Transverse colon (tissue), 4 donors: Measurements from ENCODE around the gene CENPE. TPM values are rescaled to one million over a fixed set of nuclear protein-coding genes. Genes with fewer than 3 reads are reported as not detected.

Source experiments
- DNase-seq: peaks from one replicate; pipeline ENCODE4 v3.0.0-alpha.2; 2019
- H3K27ac ChIP-seq, 4 donors: fragments of 200-600 bp; sonication (generic); 2 replicates each; pipeline ENCODE4 v1.5.1; 2016 to 2018; ENCODE audit warnings: inconsistent platforms in 4 of 4
- H3K27me3 ChIP-seq: fragments of 200-600 bp; sonication (generic); 2 replicates; pipeline ENCODE4 v1.5.1; 2017; ENCODE audit warnings: inconsistent platforms
- H3K36me3 ChIP-seq, 4 donors: fragments of 200-600 bp; sonication (generic); 2 replicates each; pipeline ENCODE4 v1.5.1; 2017 to 2019; ENCODE audit warnings: inconsistent platforms in 4 of 4
- H3K4me1 ChIP-seq, 4 donors: fragments of 200-600 bp; sonication (generic); 2 replicates each; pipeline ENCODE4 v1.5.1; 2017 to 2020; ENCODE audit warnings: inconsistent platforms in 4 of 4
- H3K4me3 ChIP-seq, 4 donors: fragments of 200-600 bp; sonication (generic); 1 replicate in 1 of 4; 2 replicates in 3 of 4; pipeline versions ENCODE4 v1.5.1 to v1.6.1; 2017 to 2019; ENCODE audit warnings: inconsistent platforms in 4 of 4
- H3K9me3 ChIP-seq, 2 donors: fragments of 200-600 bp; sonication (generic); 2 replicates each; pipeline ENCODE4 v1.5.1; 2017 to 2019; ENCODE audit warnings: inconsistent platforms in 2 of 2
- CTCF ChIP-seq, 5 experiments: fragments of 200-600 bp in 3 of 5; fragments of 450-650 bp in 2 of 5; sonication (generic) in 3 of 5; IDR thresholded peaks; 1 replicate in 2 of 5; 2 replicates in 3 of 5; pipeline ENCODE4 v1.5.1; 2016 to 2017; ENCODE audit warnings: antibody characterized with exemption in 5 of 5, inconsistent platforms in 3 of 5, mild to moderate bottlenecking in 2 of 5, moderate library complexity in 1 of 5
- EP300 ChIP-seq: sonication (generic); formaldehyde crosslinking; IDR thresholded peaks from one replicate; pipeline ENCODE4 v1.6.1; 2017; ENCODE audit warnings: antibody characterized with exemption, low read depth
- POLR2A ChIP-seq: fragments of 450-650 bp; IDR thresholded peaks from one replicate; pipeline ENCODE4 v1.6.1; 2016; ENCODE audit warnings: antibody characterized with exemption, mild to moderate bottlenecking, moderate library complexity
- POLR2AphosphoS5 ChIP-seq, 3 donors: sonication (generic); formaldehyde crosslinking; IDR thresholded peaks; one replicate each; pipeline ENCODE4 v1.6.1; 2016; ENCODE audit warnings: antibody characterized with exemption in 3 of 3
- WGBS, 2 donors: methylation state at CpG; one replicate each; pipeline ENCODE4 v1.1.5; 2018; ENCODE audit warnings: low coverage in 1 of 2; 5-methylcytosine and 5-hydroxymethylcytosine counted together
- in situ Hi-C, 4 donors: fragments of 200-750 bp; cut with MboI; loops; one replicate each; pipeline versions ENCODE4 v1.15.0 to v1.15.1; 2017; ENCODE audit warnings: low sequenced_read_pairs in 3 of 4, low pct_ligation_motif_present in 1 of 4, low pct_unique_long_range_greater_than_20kb in 1 of 4
- intact Hi-C: fragments of 100-400 bp; cut with DNase I; formaldehyde crosslinking; loops from one replicate; pipeline ENCODE4 v1.15.1; 2023; ENCODE audit warnings: low total_unique reads
- total RNA-seq, 4 donors: library from RNA; depleted of rRNA; stranded (reverse); fragments of >200 nt; gene quantifications; one replicate each; pipeline ENCODE4 v1.1.0, GENCODE V29; 2016

CENPE gene
- total RNA-seq, 4 donors from 2014 or later, result 1.1 to 3.5 (median 2.8) TPM; not detected in 1

GRCh38 chr4:103144926-103145325 is 53.2 kb downstream of the CENPE start:
- 91 to 95% methylated on average over 4 of the region's 4 CpGs for WGBS, 2 donors
- in situ Hi-C loops, result no loop called here
- Histone ChIP-seq H3K9me3 (no peaks in the 10 kb centered on the region), H3K4me3 (no peak overlapping the region), H3K36me3 (peaks cover 0 to 6% (median 0%) of the 10 kb centered on the region in 4 donors), H3K27ac (no peak overlapping the region), H3K4me1 (no peaks in the 10 kb centered on the region), H3K27me3 (no peaks in the 10 kb centered on the region)
- no peak for TF ChIP-seq EP300
- no peak for TF ChIP-seq POLR2A
- no peak for TF ChIP-seq POLR2AphosphoS5 (IDR thresholded peaks at IDR 0.05)
- TF ChIP-seq CTCF (IDR thresholded peaks at IDR 0.05), result no peak
- DNase-seq, result no peak
- intact Hi-C loops, result no loop called here

- TF ChIP-seq POLR2A (no peak), CTCF (IDR thresholded peaks at IDR 0.05) (no peak), POLR2AphosphoS5 (IDR thresholded peaks at IDR 0.05) (no peak), EP300 (no peak)
- 92 to 100% methylated on average over 1 of the region's 1 CpG for WGBS, 2 donors
- Histone ChIP-seq H3K4me1 (no peaks in the 10 kb centered on the region), H3K4me3 (no peak overlapping the region), H3K27ac (no peak overlapping the region), H3K9me3 (no peaks in the 10 kb centered on the region), H3K36me3 (no peaks in the 10 kb centered on the region), H3K27me3 (no peaks in the 10 kb centered on the region)
- in situ Hi-C loops, result no loop called here
- intact Hi-C loops, result no loop called here
- DNase-seq, result no peak
These were observed 60.7 kb downstream of the CENPE start for GRCh38 chr4:103137446-103137827.

GRCh38 chr4:103136671-103137445 is 61.3 kb downstream of the CENPE start:
- no peaks in the 10 kb centered on the region for H3K4me1 ChIP-seq
- H3K27me3 ChIP-seq, result no peaks in the 10 kb centered on the region
- TF ChIP-seq EP300 (no peak), POLR2A (no peak), POLR2AphosphoS5 (IDR thresholded peaks at IDR 0.05) (no peak), CTCF (IDR thresholded peaks at IDR 0.05) (no peak)
- H3K36me3 ChIP-seq, result no peaks in the 10 kb centered on the region
- no peak overlapping the region for H3K4me3 ChIP-seq
- in situ Hi-C loops (no loop called here), intact Hi-C loops (no loop called here)
- no peak for DNase-seq
- no peaks in the 10 kb centered on the region for H3K9me3 ChIP-seq
- WGBS, 2 donors, result 91 to 100% methylated on average over 1 of the region's 1 CpG
- no peak overlapping the region for H3K27ac ChIP-seq

- H3K27me3 ChIP-seq, result no peaks in the 10 kb centered on the region
- in situ Hi-C loops (no loop called here), intact Hi-C loops (no loop called here)
- no peak overlapping the region for H3K4me3 ChIP-seq
- WGBS, 2 donors, result 97 to 100% methylated on average over 4 to 8 of the region's 8 CpGs
- H3K36me3 ChIP-seq, result no peaks in the 10 kb centered on the region
- no peaks in the 10 kb centered on the region for H3K4me1 ChIP-seq
- peaks cover 2 to 8% of the 10 kb centered on the region in 2 donors for H3K9me3 ChIP-seq
- no peak overlapping the region for H3K27ac ChIP-seq
- DNase-seq, result no peak
- TF ChIP-seq POLR2AphosphoS5 (IDR thresholded peaks at IDR 0.05), result no peak
- no peak for TF ChIP-seq CTCF (IDR thresholded peaks at IDR 0.05)
- TF ChIP-seq POLR2A, result no peak
- TF ChIP-seq EP300, result no peak
These were observed 69.0 kb downstream of the CENPE start for GRCh38 chr4:103129174-103129573.
